Smooth muscle cell (in vitro differentiated cells): ENCODE results near the gene RBM12. TPM values are rescaled to one million over a fixed set of nuclear protein-coding genes. Genes with fewer than 3 reads are reported as not detected.

ENCODE experiments used
- DNase-seq: peaks from one replicate; lab custom pipeline; 2025; ENCODE audit not compliant: unreplicated experiment; lab: John Stamatoyannopoulos, UW
- H2AFZ ChIP-seq: fragments of 200-600 bp; sonication (generic); 2 replicates; pipeline ENCODE4 v1.6.0; 2016; ENCODE audit warnings: antibody characterized with exemption, low read depth, mild to moderate bottlenecking
- H3F3A ChIP-seq: fragments of 200-600 bp; sonication (generic); 2 replicates; pipeline ENCODE4 v1.6.0; 2017; ENCODE audit warnings: antibody characterized with exemption, low read depth
- H3K27ac ChIP-seq: fragments of 200-600 bp; sonication (generic); 2 replicates; pipeline ENCODE4 v1.5.1; 2016; ENCODE audit warnings: low read depth, mild to moderate bottlenecking
- H3K27me3 ChIP-seq: fragments of 200-600 bp; sonication (generic); 2 replicates; pipeline ENCODE4 v1.6.1; 2016; ENCODE audit warnings: low read depth, mild to moderate bottlenecking
- H3K36me3 ChIP-seq: fragments of 200-600 bp; sonication (generic); 2 replicates; pipeline ENCODE4 v1.5.1; 2016; ENCODE audit warnings: low read depth
- H3K4me1 ChIP-seq: fragments of 200-600 bp; sonication (generic); 2 replicates; pipeline ENCODE4 v1.5.1; 2016; ENCODE audit warnings: low read depth
- H3K4me2 ChIP-seq: fragments of 200-600 bp; sonication (generic); 2 replicates; pipeline ENCODE4 v1.6.0; 2016; ENCODE audit warnings: mild to moderate bottlenecking
- H3K4me3 ChIP-seq: fragments of 200-600 bp; sonication (generic); 2 replicates; pipeline ENCODE4 v1.5.1; 2016; ENCODE audit warnings: mild to moderate bottlenecking
- H3K79me2 ChIP-seq: fragments of 200-600 bp; sonication (generic); 2 replicates; pipeline ENCODE4 v1.6.0; 2016; ENCODE audit warnings: low read depth, mild to moderate bottlenecking
- H3K9ac ChIP-seq: fragments of 200-600 bp; sonication (generic); 2 replicates; pipeline ENCODE4 v1.6.0; 2016; ENCODE audit warnings: low read depth
- H3K9me3 ChIP-seq: fragments of 200-600 bp; sonication (generic); replicated peaks from 2 replicates; pipeline ENCODE4 v1.5.1; 2016; ENCODE audit warnings: low read depth
- H4K20me1 ChIP-seq: fragments of 200-600 bp; sonication (generic); 2 replicates; pipeline ENCODE4 v1.6.0; 2016; ENCODE audit warnings: low read depth
- WGBS: methylation state at CpG from one replicate; pipeline ENCODE4 v1.1.7; 2016; ENCODE audit warnings: low lambda C conversion rate; 5-methylcytosine and 5-hydroxymethylcytosine counted together
- polyA plus RNA-seq: library from polyadenylated mRNA; unstranded; fragments of >200 nt; fragmentation: Nextera tagmentation; extraction: Ambion mirVana; gene quantifications from 2 replicates; pipeline ENCODE4 v1.2.1, GENCODE V29; 2016
- total RNA-seq: library from RNA; depleted of rRNA; stranded (reverse); fragments of >200 nt; gene quantifications from 2 replicates; pipeline ENCODE4 v1.2.3, GENCODE V29; 2014
- TF ChIP-seq, protein P1 (sequence below): fragments of 200-600 bp; sonication (generic); IDR thresholded peaks from 2 replicates; pipeline ENCODE4 v1.5.1; 2017; ENCODE audit warnings: borderline replicate concordance, mild to moderate bottlenecking, antibody characterized with exemption; ENCODE audit not compliant: insufficient read depth, poor library complexity, severe bottlenecking

RBM12 gene
- total and polyA plus RNA-seq, 2 experiments from 2014 or later, result 14.5 to 44.2 TPM

DNA sequence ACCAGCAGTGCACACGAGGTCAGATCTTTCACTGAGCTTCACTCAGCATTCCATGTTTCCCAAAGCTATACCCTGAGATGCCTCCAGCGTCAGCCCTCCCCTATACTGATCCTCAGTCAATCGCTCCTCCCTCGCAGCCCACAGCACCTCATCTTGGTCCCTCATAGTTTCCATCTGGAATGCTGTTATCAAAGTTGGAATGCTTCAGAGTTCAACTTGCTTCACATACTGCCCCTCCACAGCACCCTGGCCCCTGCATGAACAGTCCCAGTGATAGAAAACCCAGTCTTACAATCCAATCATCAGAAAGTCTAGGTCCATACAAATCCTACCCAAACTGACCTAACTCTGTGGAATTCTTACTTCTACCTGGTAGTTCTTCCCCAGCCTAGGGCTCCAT lies 29.0 kb downstream of the RBM12 start:
- no peak overlapping the region for H3K9ac ChIP-seq
- H4K20me1 ChIP-seq, result peaks cover 99% of the 10 kb centered on the region
- peaks cover 65% of the 10 kb centered on the region for H3K79me2 ChIP-seq
- no peak overlapping the region for H3K4me2 ChIP-seq
- no peaks in the 10 kb centered on the region for H3F3A ChIP-seq
- no peak for DNase-seq
- TF ChIP-seq, protein P1, sequence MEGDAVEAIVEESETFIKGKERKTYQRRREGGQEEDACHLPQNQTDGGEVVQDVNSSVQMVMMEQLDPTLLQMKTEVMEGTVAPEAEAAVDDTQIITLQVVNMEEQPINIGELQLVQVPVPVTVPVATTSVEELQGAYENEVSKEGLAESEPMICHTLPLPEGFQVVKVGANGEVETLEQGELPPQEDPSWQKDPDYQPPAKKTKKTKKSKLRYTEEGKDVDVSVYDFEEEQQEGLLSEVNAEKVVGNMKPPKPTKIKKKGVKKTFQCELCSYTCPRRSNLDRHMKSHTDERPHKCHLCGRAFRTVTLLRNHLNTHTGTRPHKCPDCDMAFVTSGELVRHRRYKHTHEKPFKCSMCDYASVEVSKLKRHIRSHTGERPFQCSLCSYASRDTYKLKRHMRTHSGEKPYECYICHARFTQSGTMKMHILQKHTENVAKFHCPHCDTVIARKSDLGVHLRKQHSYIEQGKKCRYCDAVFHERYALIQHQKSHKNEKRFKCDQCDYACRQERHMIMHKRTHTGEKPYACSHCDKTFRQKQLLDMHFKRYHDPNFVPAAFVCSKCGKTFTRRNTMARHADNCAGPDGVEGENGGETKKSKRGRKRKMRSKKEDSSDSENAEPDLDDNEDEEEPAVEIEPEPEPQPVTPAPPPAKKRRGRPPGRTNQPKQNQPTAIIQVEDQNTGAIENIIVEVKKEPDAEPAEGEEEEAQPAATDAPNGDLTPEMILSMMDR, result no peak
- H2AFZ ChIP-seq, result no peak overlapping the region
- H3K4me1 ChIP-seq, result no peaks in the 10 kb centered on the region
- 90% methylated on average over 4 of the region's 4 CpGs for WGBS
- H3K27ac ChIP-seq, result no peak overlapping the region
- no peaks in the 10 kb centered on the region for H3K9me3 ChIP-seq
- H3K4me3 ChIP-seq, result no peak overlapping the region
- peaks cover 5% of the 10 kb centered on the region for H3K36me3 ChIP-seq
- H3K27me3 ChIP-seq, result no peaks in the 10 kb centered on the region

DNA sequence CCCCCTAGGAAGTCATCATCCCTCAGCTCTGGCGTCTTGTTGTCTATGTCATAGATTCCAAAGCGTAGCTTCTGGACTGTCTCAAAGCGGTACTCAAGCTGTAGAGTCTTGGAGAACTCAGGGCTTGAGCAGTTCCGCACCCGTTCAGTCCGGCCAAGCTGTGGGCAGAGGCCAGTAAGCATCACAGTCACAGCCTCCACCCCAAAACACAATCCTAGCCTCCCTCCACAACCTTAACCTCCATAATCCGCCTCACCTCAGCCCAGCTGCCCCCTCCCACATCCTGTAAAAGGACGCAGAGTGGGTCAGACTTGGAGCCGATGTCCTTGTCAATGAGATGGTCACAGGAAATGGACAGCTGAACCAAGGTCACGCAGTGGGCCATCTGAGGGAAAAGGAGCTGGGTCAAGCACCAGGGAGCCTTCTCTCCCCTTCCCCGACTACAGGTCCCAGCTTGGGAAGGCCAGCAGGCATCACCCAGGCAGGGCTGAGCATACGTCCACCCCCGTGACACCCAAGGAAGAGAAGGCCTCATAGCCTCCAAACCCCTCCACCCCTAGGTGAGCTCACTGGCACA lies 32.1 kb downstream of the RBM12 start:
- no peaks in the 10 kb centered on the region for H3F3A ChIP-seq
- no peak overlapping the region for H3K27ac ChIP-seq
- no peaks in the 10 kb centered on the region for H3K27me3 ChIP-seq
- H3K9me3 ChIP-seq, result no peaks in the 10 kb centered on the region
- no peak overlapping the region for H2AFZ ChIP-seq
- DNase-seq, result no peak
- TF ChIP-seq, protein P1, result no peak
- H3K4me1 ChIP-seq, result no peaks in the 10 kb centered on the region
- peaks cover 84% of the 10 kb centered on the region for H4K20me1 ChIP-seq
- H3K4me2 ChIP-seq, result no peak overlapping the region
- 96% methylated on average over 13 of the region's 13 CpGs for WGBS
- peaks cover 10% of the 10 kb centered on the region for H3K36me3 ChIP-seq
- H3K4me3 ChIP-seq, result no peak overlapping the region
- peaks cover 35% of the 10 kb centered on the region for H3K79me2 ChIP-seq
- no peak overlapping the region for H3K9ac ChIP-seq

DNA sequence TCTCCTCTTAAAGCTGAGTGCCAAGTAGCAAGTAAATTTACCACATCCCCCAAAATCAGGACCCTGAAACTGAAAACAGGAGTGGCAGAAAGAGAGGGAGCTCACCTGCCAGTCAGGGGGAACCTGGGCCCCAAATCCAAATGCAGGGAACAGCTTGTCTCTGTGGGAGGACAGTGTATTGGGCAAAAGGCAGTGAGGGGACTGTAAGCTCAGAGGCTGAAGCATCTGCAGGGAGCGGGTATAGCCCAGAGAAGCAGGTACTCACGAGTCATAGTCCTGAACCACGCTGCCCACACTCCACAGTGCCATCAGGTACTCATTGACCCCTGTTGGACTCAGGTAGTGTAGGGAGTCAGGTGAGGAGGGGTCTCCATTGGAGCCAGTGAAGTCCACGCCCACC lies 34.1 kb downstream of the RBM12 start:
- peaks cover 64% of the 10 kb centered on the region for H4K20me1 ChIP-seq
- 100% methylated on average over 4 of the region's 4 CpGs for WGBS
- no peaks in the 10 kb centered on the region for H3K4me1 ChIP-seq
- H3K36me3 ChIP-seq, result peaks cover 10% of the 10 kb centered on the region
- H3K27ac ChIP-seq, result no peak overlapping the region
- H2AFZ ChIP-seq, result no peak overlapping the region
- H3F3A ChIP-seq, result no peaks in the 10 kb centered on the region
- DNase-seq, result no peak
- H3K9ac ChIP-seq, result no peak overlapping the region
- peaks cover 16% of the 10 kb centered on the region for H3K79me2 ChIP-seq
- H3K4me2 ChIP-seq, result no peak overlapping the region
- H3K4me3 ChIP-seq, result no peak overlapping the region
- TF ChIP-seq, protein P1, result no peak
- no peaks in the 10 kb centered on the region for H3K9me3 ChIP-seq
- no peaks in the 10 kb centered on the region for H3K27me3 ChIP-seq
